K562 (cell line): ENCODE data around the gene CTNNB1.

ENCODE experiments used
- BRF1 ChIP-seq: IDR thresholded peaks from 3 replicates; pipeline ENCODE4 v1.6.1; 2011; ENCODE audit warnings: borderline replicate concordance, mild to moderate bottlenecking; ENCODE audit not compliant: insufficient read length; ENCODE audit errors: extremely low read depth
- GATA2 ChIP-seq: sonication (generic); formaldehyde crosslinking; IDR thresholded peaks from 2 replicates; pipeline ENCODE4 v1.4.0; 2020; ENCODE audit warnings: mild to moderate bottlenecking, missing genetic modification reagents
- KLF13 ChIP-seq: fragments of 450-650 bp; IDR thresholded peaks from 2 replicates; pipeline ENCODE4 v1.6.1; 2016; ENCODE audit warnings: missing genetic modification characterization, low read depth, mild to moderate bottlenecking, missing compliant biosample characterization, moderate library complexity, borderline replicate concordance
- YY1 ChIP-seq, 3 experiments: IDR thresholded peaks; 2 replicates each; pipeline ENCODE4 v1.6.1; 2011; ENCODE audit warnings: low read length in 2 of 3, mild to moderate bottlenecking in 2 of 3, moderate library complexity in 2 of 3, borderline replicate concordance in 1 of 3, control low read depth in 1 of 3, low read depth in 1 of 3; ENCODE audit not compliant: insufficient read depth in 3 of 3, insufficient replicate concordance in 2 of 3, control insufficient read depth in 1 of 3, insufficient read length in 1 of 3; ENCODE audit errors: extremely low read depth in 1 of 3
- ZBTB26 ChIP-seq: fragments of 450-650 bp; formaldehyde crosslinking; IDR thresholded peaks from 2 replicates; pipeline ENCODE4 v1.4.0; 2022; ENCODE audit warnings: missing genetic modification characterization
- ZBTB33 ChIP-seq: sonication (generic); formaldehyde crosslinking; IDR thresholded peaks from 2 replicates; pipeline ENCODE4 v1.8.1; 2023; ENCODE audit warnings: mild to moderate bottlenecking, missing genetic modification reagents

- TF ChIP-seq YY1 (IDR thresholded peaks at IDR 0.05; ENCODE audit: borderline replicate concordance in 1 of 3, control insufficient read depth in 1 of 3, extremely low read depth in 1 of 3, insufficient read depth in 3 of 3, insufficient read length in 1 of 3, insufficient replicate concordance in 2 of 3, low read depth in 1 of 3, low read length in 2 of 3) (no peak), KLF13 (tag) (no peak), ZBTB26 (CRISPR knock-in tag) (no peak), ZBTB33 (CRISPR knock-in tag) (no peak), BRF1 (no peak), GATA2 (CRISPR knock-in tag) (no peak)
These were observed 16.7 kb upstream of the CTNNB1 start for GRCh38 chr3:41182504-41183059.
